ENCODE measurements around the gene POU5F2.

Gene POU5F2

DNA sequence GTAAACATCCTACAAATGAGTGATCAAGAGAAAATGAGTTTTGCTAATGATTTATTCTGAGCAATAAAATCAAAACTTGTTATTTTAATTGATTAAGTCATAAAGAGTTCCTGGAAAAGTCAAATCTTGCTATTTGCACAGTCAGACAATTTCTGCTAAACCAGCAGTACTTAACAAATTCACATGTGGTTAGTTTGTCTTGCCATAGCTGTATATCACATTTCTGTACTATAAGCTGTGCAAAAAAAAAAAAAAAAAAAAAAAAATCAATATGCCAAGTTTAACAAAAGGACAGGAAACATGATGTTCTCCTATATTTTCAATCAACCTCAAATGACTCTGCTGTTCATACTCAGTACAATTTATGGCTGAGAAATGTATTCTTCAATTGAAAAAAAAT is 24.9 kb downstream of the POU5F2 start:
- DNase-seq = no peak

DNA sequence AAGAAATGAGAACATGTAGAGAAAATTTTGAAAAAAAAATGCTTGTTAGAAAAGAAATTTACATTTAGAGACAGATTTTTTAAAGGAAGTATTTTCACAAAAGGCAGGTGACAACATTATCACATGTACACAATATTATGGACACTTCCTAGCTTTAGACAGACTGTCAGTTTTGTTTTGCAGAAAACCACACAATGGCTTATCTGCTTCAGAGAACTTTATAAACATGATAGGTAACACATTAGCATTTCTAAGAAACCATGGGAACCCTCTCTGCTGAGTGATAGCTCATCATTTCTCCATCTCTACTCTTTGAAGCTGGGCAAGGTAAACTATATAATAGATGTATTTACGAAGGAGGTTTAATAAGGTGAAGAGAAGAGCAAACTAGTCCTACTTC is 25.6 kb downstream of the POU5F2 start:
- no peak for DNase-seq

DNA sequence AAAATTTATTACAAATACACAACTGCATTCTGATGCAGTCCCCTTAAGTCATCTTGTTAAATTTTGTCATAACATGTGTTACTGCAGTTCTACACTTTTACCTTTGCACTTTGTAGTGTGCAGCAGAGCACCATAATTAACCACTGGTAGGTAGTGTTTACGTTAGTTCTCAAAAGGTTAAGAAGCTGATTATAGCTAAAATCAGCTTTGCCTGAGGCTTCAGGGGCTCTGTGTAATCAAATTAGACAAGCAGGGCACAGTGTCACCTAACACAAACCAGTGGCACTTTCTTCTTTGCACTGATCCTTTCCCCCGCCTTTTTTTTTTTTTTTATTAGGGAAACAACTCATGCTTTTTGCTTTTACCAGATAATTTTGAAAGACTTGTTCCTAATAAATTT is 26.1 kb downstream of the POU5F2 start:
- DNase-seq = no peak

DNA sequence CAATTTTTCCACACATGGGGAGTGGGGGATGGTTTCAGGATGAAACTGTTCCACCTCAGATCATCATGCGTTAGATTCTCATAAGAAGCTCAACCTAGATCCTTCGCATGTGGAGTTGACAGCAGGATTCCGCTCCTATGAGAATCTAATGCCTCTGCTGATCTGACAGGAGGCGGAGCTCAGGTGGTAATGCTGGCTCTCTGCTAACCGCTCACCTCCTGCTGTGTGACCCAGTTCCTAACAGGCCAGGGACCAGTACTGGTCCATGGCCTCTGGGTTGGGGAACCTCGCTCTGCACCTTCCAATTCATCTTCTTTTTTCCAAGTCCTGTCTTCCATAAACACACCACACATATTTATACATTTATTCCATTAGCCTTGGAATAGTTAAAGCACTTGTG is 33.0 kb downstream of the POU5F2 start:
- DNase-seq = no peak

DNA sequence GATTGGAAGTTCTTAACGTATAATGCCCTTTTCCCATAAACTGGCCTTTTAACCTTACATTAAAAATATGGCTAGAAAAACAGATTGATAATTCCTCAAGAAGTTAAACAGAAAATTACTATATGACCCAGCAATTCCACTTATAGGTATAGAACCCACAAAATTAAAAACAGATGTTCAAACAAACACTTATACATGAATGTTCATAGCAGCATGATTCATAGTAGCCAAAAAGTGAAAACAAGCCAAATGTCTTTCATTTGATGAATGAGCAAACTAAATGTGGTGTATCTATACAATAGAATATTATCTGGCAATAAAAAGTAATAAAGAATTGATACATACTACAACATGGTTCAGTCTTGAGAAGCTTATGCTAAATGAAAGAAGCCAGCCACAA is 35.5 kb downstream of the POU5F2 start:
- no peak for DNase-seq

DNA sequence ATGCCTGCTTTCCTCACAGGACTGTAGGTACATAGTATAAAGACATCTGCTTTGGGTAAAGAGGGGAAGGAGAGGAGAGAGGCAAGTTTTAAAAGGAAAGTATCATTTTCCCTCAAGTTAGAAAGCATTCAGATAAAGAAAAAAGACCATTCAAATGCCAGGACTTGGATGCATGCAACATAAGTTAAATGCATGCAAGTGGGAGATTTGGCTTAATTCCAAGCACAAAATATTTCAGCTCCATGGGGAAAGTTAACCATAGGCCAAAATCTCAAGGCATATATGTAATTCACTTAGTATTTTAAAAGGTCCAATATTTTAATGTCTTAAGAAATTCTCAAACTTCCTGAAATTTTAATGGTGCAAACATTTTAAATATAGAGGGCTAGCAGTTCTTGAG is 36.4 kb downstream of the POU5F2 start:
- DNase-seq = no peak

DNA sequence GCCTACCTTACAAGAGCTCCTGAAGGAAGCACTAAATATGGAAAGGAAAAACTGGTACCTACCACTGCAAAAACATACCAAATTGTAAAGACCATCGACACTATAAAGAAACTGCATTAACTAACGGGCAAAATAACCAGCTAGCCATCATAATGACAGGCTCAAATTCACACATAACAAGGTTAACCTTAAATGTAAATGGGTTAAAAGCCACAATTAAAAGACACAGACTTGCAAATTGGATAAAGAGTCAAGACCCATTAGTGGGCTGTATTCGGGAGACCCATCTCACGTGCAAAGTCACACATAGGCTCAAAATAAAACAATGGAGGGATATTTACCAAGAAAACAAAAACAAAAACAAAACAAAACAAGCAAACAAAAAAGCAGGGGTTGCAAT is 49.4 kb downstream of the POU5F2 start:
- DNase-seq = no peak
